ENCODE results near the gene ATXN7L1. TPM values are rescaled to one million over a fixed set of nuclear protein-coding genes. Genes with fewer than 3 reads are reported as not detected.
A peak's percentile ranks its signal among the peaks of the same experiment; 100 is the strongest.
"Not testable (repeated sequence)": the region's sequence is repeated elsewhere in the genome, so short reads cannot be mapped to it uniquely, and the experiment has no call there.

ATXN7L1 gene
- polyA plus RNA-seq, 1 donor, result 14.3 TPM

- no peak for DNase-seq
Measured at GRCh38 chr7:105707967-105708762, 168.2 kb downstream of the ATXN7L1 start.

GRCh38 chr7:105707381-105707780, 169.0 kb downstream of the ATXN7L1 start:
- DNase-seq, result no peak

- no peak for DNase-seq
Measured at GRCh38 chr7:105705427-105705826, 171.0 kb downstream of the ATXN7L1 start.

- DNase-seq, result no peak
Measured at GRCh38 chr7:105703207-105703930, 173.0 kb downstream of the ATXN7L1 start.

- DNase-seq, result no peak
Measured at GRCh38 chr7:105699568-105700236, 176.7 kb downstream of the ATXN7L1 start.

- DNase-seq, result no peak
Measured at GRCh38 chr7:105698531-105698930, 177.9 kb downstream of the ATXN7L1 start.

GRCh38 chr7:105697753-105698152, 178.6 kb downstream of the ATXN7L1 start:
- DNase-seq, result no peak

- DNase-seq, result not testable (repeated sequence)
Measured at GRCh38 chr7:105697169-105697568, 179.2 kb downstream of the ATXN7L1 start.

GRCh38 chr7:105693576-105693975, 182.8 kb downstream of the ATXN7L1 start:
- DNase-seq, result no peak

GRCh38 chr7:105691680-105692564, 184.5 kb downstream of the ATXN7L1 start:
- DNase-seq, result peak; percentile 68

GRCh38 chr7:105691082-105691679, 185.2 kb downstream of the ATXN7L1 start:
- peak; percentile 22 for DNase-seq

- DNase-seq, result no peak
Measured at GRCh38 chr7:105690325-105690945, 186.0 kb downstream of the ATXN7L1 start.

- no peak for DNase-seq
Measured at GRCh38 chr7:105689067-105689819, 187.2 kb downstream of the ATXN7L1 start.

- no peak for DNase-seq
Measured at GRCh38 chr7:105688617-105689016, 187.8 kb downstream of the ATXN7L1 start.

GRCh38 chr7:105685161-105685560, 191.2 kb downstream of the ATXN7L1 start:
- DNase-seq, result no peak

GRCh38 chr7:105682341-105683060, 193.9 kb downstream of the ATXN7L1 start:
- DNase-seq, result no peak

- no peak for DNase-seq
Measured at GRCh38 chr7:105680505-105681187, 195.8 kb downstream of the ATXN7L1 start.

GRCh38 chr7:105678811-105679495, 197.4 kb downstream of the ATXN7L1 start:
- no peak for DNase-seq
